GM18951 (cell line): ENCODE measurements around the gene PPP4R4.

Experiments
- POLR2A ChIP-seq: IDR thresholded peaks from 4 replicates; pipeline ENCODE4 v1.6.1; 2011; ENCODE audit warnings: mild to moderate bottlenecking; ENCODE audit not compliant: insufficient read length, insufficient read depth; ENCODE audit errors: extremely low read depth
- in situ Hi-C: fragments of 300-500 bp; cut with MboI; formaldehyde crosslinking; loops from one replicate; pipeline ENCODE4 v1.12.0; 2022; ENCODE audit warnings: low sequenced_read_pairs, mixed read lengths, inconsistent platforms; ENCODE audit not compliant: unreplicated experiment

Gene PPP4R4

GRCh38 chr14:94322648-94323570 lies 148.8 kb downstream of the PPP4R4 start, which contains the start of gene SERPINA6:
SERPINA6 (minus strand) TSS chr14:94323336; CDS start chr14:94314648, 8,688 bp downstream.
- in situ Hi-C loops: no loop called here

GRCh38 chr14:94328196-94328595 lies 154.1 kb downstream of the PPP4R4 start:
- TF ChIP-seq POLR2A: no peak
- in situ Hi-C loops: no loop called here

More at GRCh38 chr14:94322648-94323570, 148.8 kb downstream of the PPP4R4 start, which contains the start of gene SERPINA6:
- TF ChIP-seq POLR2A: no peak
